CD4-positive, alpha-beta T cell treated with Interleukin-6 at 100 ng/mL for 8 hours (primary cell): Measurements from ENCODE around the gene CADM1.

ENCODE experiments used
- DNase-seq: peaks from one replicate; pipeline ENCODE4 v3.0.0-alpha.2; 2020; ENCODE audit warnings: mixed read lengths, low spot score

Gene CADM1

DNA sequence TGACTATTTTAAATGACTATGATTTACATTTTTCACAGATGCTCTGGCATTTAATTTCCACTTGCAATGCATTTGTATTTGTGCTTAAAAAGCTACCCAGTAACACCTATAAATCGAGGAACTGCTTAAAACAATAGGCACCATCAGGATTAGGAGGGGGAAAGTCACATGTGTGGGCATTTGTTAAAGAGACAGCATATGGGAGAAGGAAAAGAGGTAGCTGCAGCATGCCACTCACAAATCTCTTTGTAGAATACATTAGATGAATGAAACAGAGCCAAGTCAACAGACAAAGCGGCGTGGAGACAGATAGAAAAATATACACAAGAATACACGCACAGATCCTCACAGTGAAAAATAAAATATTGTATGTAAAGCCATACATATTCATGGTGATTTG lies 228.0 kb downstream of the CADM1 start:
- DNase-seq, result no peak

GRCh38 chr11:115275045-115275444 lies 229.2 kb downstream of the CADM1 start:
- no peak for DNase-seq

- DNase-seq, result no peak
Observed at GRCh38 chr11:115272925-115273324, 231.3 kb downstream of the CADM1 start.

GRCh38 chr11:115271643-115272042 lies 232.6 kb downstream of the CADM1 start:
- no peak for DNase-seq

GRCh38 chr11:115269191-115269950 lies 234.8 kb downstream of the CADM1 start:
- DNase-seq, result no peak

DNA sequence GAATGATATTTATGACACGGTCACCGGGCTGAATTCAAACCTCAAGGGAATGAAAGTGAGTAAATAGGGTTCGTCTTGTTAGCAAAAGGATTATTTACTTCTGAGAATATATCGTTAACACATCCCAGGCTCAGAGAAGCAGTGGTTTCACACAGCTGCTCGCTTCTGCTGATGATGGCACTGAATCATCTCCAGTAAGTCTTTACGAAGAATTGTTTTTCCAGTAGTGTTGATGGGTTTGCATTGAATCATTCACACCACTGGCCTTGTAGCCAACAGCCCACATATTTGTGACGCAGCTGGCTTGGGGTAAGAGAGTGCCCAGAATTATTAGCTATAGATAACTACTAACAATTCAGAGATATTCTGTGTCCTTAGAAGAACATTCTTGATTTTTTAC lies 236.3 kb downstream of the CADM1 start:
- no peak for DNase-seq

- DNase-seq, result no peak
Observed at GRCh38 chr11:115267238-115267781, 236.9 kb downstream of the CADM1 start.

DNA sequence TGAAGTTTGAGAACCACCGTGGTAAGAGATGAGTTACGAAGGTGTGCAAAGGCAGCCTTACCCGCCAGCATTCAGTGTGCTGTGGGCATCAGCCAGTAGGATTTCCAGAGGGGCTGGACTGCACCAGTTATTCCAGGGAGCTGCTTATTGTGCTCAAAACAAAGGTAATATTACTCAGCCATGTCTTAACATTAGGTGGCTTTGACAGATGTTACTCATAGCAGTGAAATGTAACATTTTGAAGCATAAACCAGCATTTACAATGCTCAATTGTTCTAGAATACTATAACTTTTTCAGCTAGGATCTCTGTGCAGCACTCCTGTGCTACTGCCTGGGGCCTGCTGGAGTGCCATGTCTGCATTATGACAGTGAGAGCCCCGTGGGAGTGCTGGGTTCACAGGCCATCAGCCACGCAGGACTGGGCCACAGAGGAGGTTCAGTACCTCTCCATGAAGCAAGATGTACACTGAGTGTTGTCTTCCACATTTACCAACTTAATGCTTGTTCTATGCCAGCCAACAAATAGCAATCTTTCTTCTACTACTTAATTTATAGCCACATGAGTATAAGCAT lies 238.1 kb downstream of the CADM1 start:
- DNase-seq, result no peak

GRCh38 chr11:115263799-115264656 lies 240.2 kb downstream of the CADM1 start:
- DNase-seq, result no peak

DNA sequence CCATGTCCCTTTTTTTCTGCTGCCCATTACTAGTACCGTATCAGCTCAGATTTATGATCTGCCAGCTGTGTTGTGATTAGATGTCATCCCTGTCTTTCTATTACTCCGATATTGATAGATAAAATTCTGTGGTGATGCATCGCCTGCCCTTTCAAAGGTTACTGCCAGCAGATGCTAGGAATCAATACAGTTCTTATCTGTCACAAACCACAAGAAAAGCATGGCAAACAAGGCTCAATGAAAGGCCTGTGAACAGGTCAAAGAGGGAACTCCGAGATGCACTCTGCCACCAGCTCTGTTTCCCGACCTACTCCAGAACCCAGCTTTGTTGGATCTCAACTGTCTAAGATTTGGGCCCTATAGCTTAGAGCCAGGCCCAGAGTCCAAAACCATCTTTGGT lies 246.0 kb downstream of the CADM1 start:
- no peak for DNase-seq

GRCh38 chr11:115257678-115258077 lies 246.5 kb downstream of the CADM1 start:
- DNase-seq, result no peak

GRCh38 chr11:115257270-115257669 lies 246.9 kb downstream of the CADM1 start:
- DNase-seq, result no peak

DNA sequence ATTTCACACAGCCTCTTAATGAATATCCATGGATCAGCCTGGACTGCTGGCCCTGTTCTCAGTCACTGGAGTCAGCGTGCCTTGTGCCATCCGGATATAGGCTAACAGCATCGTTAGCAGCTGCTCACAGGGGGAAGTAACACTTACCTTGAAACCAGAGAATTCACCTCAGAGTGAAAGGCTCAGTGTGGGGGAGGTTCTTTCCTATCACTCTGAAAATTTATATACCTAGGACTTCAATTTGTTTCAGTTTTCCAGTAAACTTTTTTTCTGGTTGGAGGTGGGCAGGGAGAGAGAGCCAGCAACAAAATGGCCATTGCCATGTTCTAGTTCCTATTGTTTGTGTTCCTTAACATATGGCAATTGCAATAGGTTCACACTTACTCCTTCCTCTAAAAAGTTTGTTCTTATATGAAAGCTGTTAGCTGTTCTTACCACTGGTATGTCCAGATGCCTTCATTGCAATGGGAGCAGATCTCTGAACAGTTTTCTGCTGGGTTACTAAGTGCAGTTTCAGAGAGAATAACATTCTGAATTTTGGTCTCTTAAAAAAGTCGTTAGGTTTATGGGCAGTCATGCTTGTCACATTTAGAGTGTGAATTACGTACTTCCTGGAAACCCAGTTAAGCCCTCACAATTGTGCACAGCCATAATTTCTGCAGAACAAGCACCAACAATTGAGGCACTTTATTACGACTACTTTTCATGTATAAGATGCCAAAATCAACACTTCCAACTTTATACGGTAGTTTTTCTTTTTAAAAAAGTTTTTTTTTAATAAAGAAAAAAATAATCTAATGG lies 247.6 kb downstream of the CADM1 start:
- DNase-seq, result no peak

DNA sequence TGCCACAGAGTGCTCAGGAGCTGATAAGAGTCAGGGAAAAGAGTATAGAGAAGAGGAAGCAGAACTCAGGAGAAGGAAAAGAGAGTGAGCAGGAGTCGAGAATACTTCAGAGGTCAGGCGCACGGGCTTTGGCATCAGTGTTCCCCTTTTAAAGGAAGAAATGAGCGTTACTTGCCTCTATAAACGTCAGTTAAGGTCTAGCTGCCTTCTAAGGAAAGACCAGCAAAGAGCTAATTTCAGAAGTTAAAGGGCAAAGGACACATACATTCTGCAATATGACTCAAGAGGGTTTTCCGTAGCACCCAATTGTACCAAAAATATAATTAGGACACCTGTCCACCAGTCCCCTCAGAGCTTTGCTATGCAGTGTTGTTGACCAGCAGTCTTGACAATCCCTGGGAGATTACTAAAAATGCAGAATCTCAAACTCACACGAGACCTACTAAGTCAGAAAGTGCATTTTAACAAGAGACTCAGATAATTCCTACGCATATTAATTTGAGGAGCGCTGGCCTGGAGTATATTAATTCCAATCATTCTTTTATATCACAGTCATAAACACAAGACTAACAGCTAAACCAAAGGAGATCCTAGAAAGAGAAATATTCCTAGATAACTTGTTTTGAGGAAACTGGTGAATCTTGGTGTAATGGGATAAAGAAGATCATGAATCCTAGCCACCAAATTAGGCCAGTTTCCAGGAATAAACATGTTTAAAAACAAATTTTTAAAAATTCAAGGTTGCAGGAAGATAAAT lies 249.0 kb downstream of the CADM1 start:
- DNase-seq, result no peak

- no peak for DNase-seq
Observed at GRCh38 chr11:115251126-115251525, 253.1 kb downstream of the CADM1 start.

DNA sequence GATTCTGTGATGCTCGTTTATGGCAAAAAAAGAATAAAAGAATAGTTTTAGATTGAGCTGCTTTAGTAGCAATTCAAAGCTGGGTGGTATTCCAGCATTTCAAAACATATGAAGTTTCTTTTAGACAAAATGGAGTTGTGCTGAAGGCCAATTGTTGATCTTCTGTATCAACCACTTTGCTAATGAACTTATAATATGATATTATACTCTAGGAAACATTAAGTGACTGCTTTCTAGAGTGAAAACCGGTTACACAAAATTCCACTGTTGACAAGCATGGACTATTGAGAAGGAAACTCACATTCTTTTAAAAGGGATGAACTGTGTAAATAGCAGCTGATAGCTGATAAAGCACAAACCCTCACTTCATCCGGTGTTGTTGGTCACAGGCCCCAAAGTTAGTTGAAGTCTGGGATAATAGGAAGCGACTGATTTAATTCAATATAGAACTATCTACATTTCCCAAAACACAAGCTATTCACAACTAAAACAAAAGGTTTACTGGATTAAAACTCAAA lies 255.1 kb downstream of the CADM1 start:
- no peak for DNase-seq

DNA sequence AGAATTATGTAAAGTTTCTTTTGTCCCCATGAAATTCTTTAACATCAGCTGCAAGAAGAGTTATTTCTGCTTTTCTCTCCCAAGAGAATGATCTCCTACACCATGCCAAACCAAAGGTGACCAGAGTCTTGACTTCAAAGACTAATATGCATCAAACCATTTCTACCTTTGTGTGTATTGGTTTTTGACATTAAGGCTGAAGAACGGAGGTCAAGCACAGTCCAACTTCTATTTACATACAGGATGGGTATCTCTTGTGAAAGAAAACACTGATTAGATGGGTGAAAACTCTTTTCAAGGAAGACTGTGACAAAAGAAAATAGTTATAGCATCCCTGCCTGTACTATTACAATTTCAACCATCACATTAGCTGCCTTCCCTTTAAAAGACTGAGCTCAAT lies 256.3 kb downstream of the CADM1 start:
- DNase-seq, result no peak

DNA sequence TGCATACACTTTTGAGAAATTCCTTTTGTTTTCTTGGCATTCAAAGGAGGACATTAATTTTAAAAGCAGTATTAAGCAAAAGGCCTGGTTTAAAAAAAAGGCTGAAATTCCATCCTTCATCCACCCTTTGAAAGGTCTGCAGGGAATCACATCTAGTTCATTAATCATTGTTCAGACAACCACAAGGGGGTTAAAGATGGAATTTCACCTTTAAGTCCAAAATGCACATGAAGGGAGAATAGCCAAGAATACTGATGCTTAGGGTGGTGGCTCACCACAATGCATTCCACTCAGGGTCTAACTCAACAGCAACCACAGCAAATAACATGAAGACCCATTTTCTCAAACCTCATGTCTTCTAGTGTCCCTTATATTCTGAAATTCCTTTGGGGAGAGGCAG lies 256.9 kb downstream of the CADM1 start:
- DNase-seq, result no peak

- no peak for DNase-seq
Observed at GRCh38 chr11:115244758-115245157, 259.5 kb downstream of the CADM1 start.

- no peak for DNase-seq
Observed at GRCh38 chr11:115244296-115244695, 259.9 kb downstream of the CADM1 start.

- no peak for DNase-seq
Observed at GRCh38 chr11:115242982-115243381, 261.2 kb downstream of the CADM1 start.
